ENCODE results near the gene POLR1C.

GRCh38 chr6:43544461-43544860 lies 27.6 kb downstream of the POLR1C start:
- TF ChIP-seq CTCF (IDR thresholded peaks at IDR 0.05) = no peak
- TF ChIP-seq POLR2AphosphoS5 (IDR thresholded peaks at IDR 0.05) = no peak

All from transverse colon (tissue), 4 donors.